HCT116 (cell line): ENCODE measurements around the gene CDKL5. TPM values are rescaled to one million over a fixed set of nuclear protein-coding genes. Genes with fewer than 3 reads are reported as not detected.

Experiments
- ATAC-seq: fragments of 200-7000 bp; cut with Tn5 transposase; 2 replicates; pipeline ENCODE4 v1.9.1; 2020; ENCODE audit warnings: mild to moderate bottlenecking, moderate library complexity
- BruUV-seq: library from RNA; stranded (reverse); fragments of 400-500 nt; replicated peaks from 2 replicates; lab custom pipeline; 2021; lab: Mats Ljungman, UMichigan
- CTCF ChIA-PET: fragments of 300-600 bp; sonication (Branson Sonifier 250); formaldehyde crosslinking; loops from one replicate; lab custom pipeline; 2021; ENCODE audit warnings: antibody characterized with exemption; lab: Charles Lee
- POLR2A ChIA-PET: fragments of 300-600, 350-600 bp; sonication (Branson Sonifier 250); formaldehyde crosslinking; loops from one replicate; lab custom pipeline; 2021; ENCODE audit warnings: antibody characterized with exemption; lab: Charles Lee
- RAD21 ChIA-PET, 2 experiments: fragments of 300-600 bp; sonication (Branson Sonifier 250); formaldehyde crosslinking; loops; one replicate each; lab custom pipeline; 2023; ENCODE audit warnings: low total read pairs in 2 of 2; ENCODE audit not compliant: uncharacterized antibody in 2 of 2, unreplicated experiment in 2 of 2, low non-redundant PET in 1 of 2; lab: Charles Lee
- DNase-seq: peaks from one replicate; pipeline ENCODE4 v3.0.0-alpha.2; 2010; ENCODE audit warnings: low read depth, low spot score
- H2AFZ ChIP-seq: fragments of 200-600 bp; shearing (Covaris generic), sonication (generic); 2 replicates; pipeline ENCODE4 v1.6.1; 2017; ENCODE audit warnings: low read depth, mixed run types, mixed read lengths, antibody characterized with exemption, low read length; ENCODE audit not compliant: poor library complexity, severe bottlenecking
- H3K27ac ChIP-seq: 2 replicates; pipeline ENCODE4 v1.5.1; 2012; ENCODE audit warnings: low read depth, low read length
- H3K27me3 ChIP-seq: fragments of 200-600 bp; sonication (generic); 2 replicates; pipeline ENCODE4 v1.6.1; 2016; ENCODE audit warnings: mixed run types, low read length, mixed read lengths; ENCODE audit not compliant: insufficient read depth
- H3K36me3 ChIP-seq, 2 experiments: fragments of 200-500 bp in 1 of 2; fragments of 200-600 bp in 1 of 2; sonication (Bioruptor generic) in 1 of 2; sonication (generic) in 1 of 2; 2 replicates each; pipeline versions ENCODE4 v1.5.1 to v1.6.1; 2014 to 2016; ENCODE audit warnings: low read length in 2 of 2, inconsistent platforms in 1 of 2, mixed read lengths in 1 of 2, mixed run types in 1 of 2; ENCODE audit not compliant: insufficient read depth in 2 of 2, control insufficient read depth in 1 of 2
- H3K4me1 ChIP-seq, 2 experiments: fragments of 200-600 bp in 1 of 2; sonication (generic) in 1 of 2; 2 replicates each; pipeline versions ENCODE4 v1.5.1 to v1.6.1; 2012 to 2017; ENCODE audit warnings: low read length in 2 of 2, inconsistent platforms in 1 of 2, mild to moderate bottlenecking in 1 of 2, mixed read lengths in 1 of 2, mixed run types in 1 of 2, moderate library complexity in 1 of 2; ENCODE audit not compliant: insufficient read depth in 2 of 2, control insufficient read depth in 1 of 2
- H3K4me2 ChIP-seq: fragments of 200-600 bp; sonication (generic); 2 replicates; pipeline ENCODE4 v1.6.1; 2017; ENCODE audit warnings: mixed run types, low read length, mixed read lengths
- H3K4me3 ChIP-seq, 2 experiments: fragments of 200-600 bp in 1 of 2; sonication (generic) in 1 of 2; replicated peaks in 1 of 2; 2 replicates each; pipeline ENCODE4 v1.5.1; 2011 to 2016; ENCODE audit warnings: low read length in 2 of 2, control low read depth in 1 of 2, low read depth in 1 of 2, mild to moderate bottlenecking in 1 of 2, mixed read lengths in 1 of 2, mixed run types in 1 of 2
- H3K79me2 ChIP-seq: fragments of 200-600 bp; sonication (generic); 2 replicates; pipeline ENCODE4 v1.6.1; 2017; ENCODE audit warnings: mild to moderate bottlenecking, mixed run types, low read length, moderate library complexity, mixed read lengths; ENCODE audit not compliant: insufficient read depth
- H3K9ac ChIP-seq: fragments of 200-600 bp; sonication (generic); 2 replicates; pipeline ENCODE4 v1.6.1; 2016; ENCODE audit warnings: low read length, mixed read lengths
- H3K9me2 ChIP-seq: fragments of 200-600 bp; sonication (generic), shearing (Covaris generic); 2 replicates; pipeline ENCODE4 v1.6.1; 2017; ENCODE audit warnings: mixed run types, mild to moderate bottlenecking, moderate library complexity; ENCODE audit not compliant: insufficient read depth
- H3K9me3 ChIP-seq, 2 experiments: fragments of 200-500 bp in 1 of 2; fragments of 200-600 bp in 1 of 2; sonication (Bioruptor generic) in 1 of 2; sonication (generic) in 1 of 2; 2 replicates each; pipeline ENCODE4 v1.6.1; 2014 to 2017; ENCODE audit warnings: low read length in 2 of 2, mixed read lengths in 2 of 2, inconsistent platforms in 1 of 2, low read depth in 1 of 2, mild to moderate bottlenecking in 1 of 2, mixed run types in 1 of 2, moderate library complexity in 1 of 2; ENCODE audit not compliant: control insufficient read depth in 1 of 2, insufficient read depth in 1 of 2
- H4K20me1 ChIP-seq: fragments of 200-600 bp; sonication (generic), shearing (Covaris generic); 2 replicates; pipeline ENCODE4 v1.6.1; 2017; ENCODE audit warnings: mixed run types, mild to moderate bottlenecking, moderate library complexity; ENCODE audit not compliant: insufficient read depth
- CEBPB ChIP-seq: IDR thresholded peaks from 2 replicates; pipeline ENCODE4 v1.6.1; 2012; ENCODE audit warnings: low read depth
- EZH2phosphoT487 ChIP-seq: fragments of 200-600 bp; IDR thresholded peaks from 2 replicates; pipeline ENCODE4 v1.6.1; 2018; ENCODE audit warnings: antibody characterized with exemption, borderline replicate concordance
- POLR2AphosphoS5 ChIP-seq: IDR thresholded peaks from 2 replicates; pipeline ENCODE4 v1.6.1; 2011; ENCODE audit warnings: mild to moderate bottlenecking, low read depth, low read length, moderate library complexity
- ZBTB33 ChIP-seq: IDR thresholded peaks from 2 replicates; pipeline ENCODE4 v1.6.1; 2011; ENCODE audit warnings: mild to moderate bottlenecking, low read length, moderate library complexity; ENCODE audit not compliant: insufficient replicate concordance; ENCODE audit errors: extremely low read depth
- ZFX ChIP-seq: fragments of 450-650 bp; IDR thresholded peaks from 2 replicates; pipeline ENCODE4 v1.6.1; 2017
- intact Hi-C: fragments of 100-400 bp; cut with micrococcal nuclease; formaldehyde crosslinking; loops from 2 replicates; pipeline ENCODE4 v1.10.0; 2022
- total RNA-seq: library from RNA; stranded (reverse); gene quantifications from one replicate; pipeline ENCODE4 v1.2.1, GENCODE V29; 2021; ENCODE audit not compliant: unreplicated experiment

Gene CDKL5
- total RNA-seq, 1 experiment from 2014 or later, result 2.5 TPM

- Histone ChIP-seq H3K9me2 (no peaks in the 10 kb centered on the region), H3K4me3 (no peak overlapping the region), H3K27me3 (no peaks in the 10 kb centered on the region), H2AFZ (no peak overlapping the region), H3K4me1 (no peaks in the 10 kb centered on the region), H3K9ac (no peak overlapping the region), H3K79me2 (no peaks in the 10 kb centered on the region), H3K36me3 (no peaks in the 10 kb centered on the region), H4K20me1 (no peaks in the 10 kb centered on the region), H3K9me3 (no peaks in the 10 kb centered on the region), H3K4me2 (no peak overlapping the region), H3K27ac (no peak overlapping the region)
- intact Hi-C loops, result no loop called here
- no peak for ATAC-seq
- RAD21 ChIA-PET, result no interaction called here
- no peak for TF ChIP-seq ZFX
- no peak for TF ChIP-seq EZH2phosphoT487
- TF ChIP-seq POLR2AphosphoS5, result no peak
- POLR2A ChIA-PET, result no interaction called here
- CTCF ChIA-PET, result no interaction called here
- no peak for DNase-seq
- BruUV-seq, result no TSS peak
These were observed 213.9 kb downstream of the CDKL5 start for GRCh38 chrX:18639280-18639679.

GRCh38 chrX:18640686-18641085 lies 215.3 kb downstream of the CDKL5 start:
- Histone ChIP-seq H3K9me2 (no peaks in the 10 kb centered on the region), H3K9ac (no peak overlapping the region), H3K9me3 (no peaks in the 10 kb centered on the region), H3K4me2 (no peak overlapping the region), H3K36me3 (no peaks in the 10 kb centered on the region), H3K4me1 (no peaks in the 10 kb centered on the region), H3K27ac (no peak overlapping the region), H2AFZ (no peak overlapping the region), H3K27me3 (no peaks in the 10 kb centered on the region), H4K20me1 (no peaks in the 10 kb centered on the region), H3K4me3 (no peak overlapping the region)
- no peak for DNase-seq
- BruUV-seq, result no TSS peak
- POLR2A ChIA-PET, result no interaction called here
- CTCF ChIA-PET, result no interaction called here
- intact Hi-C loops, result no loop called here
- ATAC-seq, result no peak; the same call in 1 of the 2 replicates
- no peak for TF ChIP-seq CEBPB
- no peak for TF ChIP-seq ZBTB33
- TF ChIP-seq, all 23 proteins: peak for 0
- RAD21 ChIA-PET, result no interaction called here
- H3K79me2 ChIP-seq, result no peaks in the 10 kb centered on the region
